GM21529 (cell line): ENCODE measurements around the gene RIN2.
"Not testable (repeated sequence)": the region's sequence is repeated elsewhere in the genome, so short reads cannot be mapped to it uniquely, and the experiment has no call there.

Experiments
- ATAC-seq: cut with Tn5 transposase; IDR thresholded peaks from one replicate; pipeline ENCODE4 v1.9.1; 2021; ENCODE audit not compliant: unreplicated experiment

Gene RIN2

DNA sequence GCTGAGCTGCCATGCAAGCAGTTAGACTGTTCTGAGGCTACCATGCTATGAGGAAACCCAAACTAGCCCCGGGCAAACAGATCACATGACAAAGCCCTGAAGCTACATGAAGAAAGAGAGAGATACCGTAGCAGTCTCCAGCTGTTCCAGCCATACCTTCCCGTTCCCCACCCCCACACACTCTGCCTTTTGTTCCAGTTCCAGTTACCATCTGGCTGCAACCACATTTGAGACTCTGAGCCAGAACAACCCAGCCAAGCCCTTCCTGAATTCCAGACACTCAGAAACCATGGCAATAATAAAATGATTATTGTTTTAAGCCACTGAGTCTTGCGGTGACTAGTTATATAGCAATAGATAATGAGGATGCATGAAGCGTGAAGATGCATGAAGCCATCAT lies 28.3 kb downstream of the RIN2 start:
- no peak for ATAC-seq

DNA sequence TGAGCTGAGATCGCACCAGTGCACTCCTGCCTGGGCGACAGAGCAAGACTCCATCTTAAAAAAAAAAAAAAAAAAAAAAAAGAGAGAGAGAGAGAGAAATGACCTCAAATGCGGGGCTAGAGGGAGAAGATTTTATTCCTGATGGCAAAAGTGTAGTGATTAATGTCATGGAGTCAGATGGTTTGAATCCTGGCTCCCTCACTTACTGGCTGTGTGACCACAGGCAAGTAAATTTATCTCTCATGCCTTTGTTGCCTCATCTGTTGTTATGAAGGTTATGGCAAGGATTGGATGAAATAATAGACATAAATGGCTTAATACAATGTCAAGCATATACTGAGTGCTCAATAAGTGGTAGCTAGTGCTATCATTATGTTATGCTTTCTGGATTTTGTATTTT lies 29.3 kb downstream of the RIN2 start:
- no peak for ATAC-seq

DNA sequence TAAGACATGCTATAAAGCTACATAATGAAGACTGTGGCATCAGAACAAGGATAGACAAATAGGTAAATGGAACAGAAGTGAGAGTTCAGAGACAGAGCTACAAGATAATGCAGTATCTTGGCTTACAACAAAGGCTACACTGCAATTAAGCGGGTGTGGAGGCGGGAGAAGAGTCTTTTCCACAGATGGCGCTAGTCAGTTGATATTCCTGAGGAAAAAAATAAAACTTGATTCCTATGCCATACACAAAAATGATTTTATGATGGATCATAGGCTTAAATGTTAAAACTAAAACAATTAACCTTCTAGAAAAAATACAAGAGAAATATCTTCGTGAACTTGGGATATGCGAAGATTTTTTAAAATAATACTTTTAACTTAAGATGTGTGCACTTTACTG lies 31.0 kb downstream of the RIN2 start:
- ATAC-seq = no peak

DNA sequence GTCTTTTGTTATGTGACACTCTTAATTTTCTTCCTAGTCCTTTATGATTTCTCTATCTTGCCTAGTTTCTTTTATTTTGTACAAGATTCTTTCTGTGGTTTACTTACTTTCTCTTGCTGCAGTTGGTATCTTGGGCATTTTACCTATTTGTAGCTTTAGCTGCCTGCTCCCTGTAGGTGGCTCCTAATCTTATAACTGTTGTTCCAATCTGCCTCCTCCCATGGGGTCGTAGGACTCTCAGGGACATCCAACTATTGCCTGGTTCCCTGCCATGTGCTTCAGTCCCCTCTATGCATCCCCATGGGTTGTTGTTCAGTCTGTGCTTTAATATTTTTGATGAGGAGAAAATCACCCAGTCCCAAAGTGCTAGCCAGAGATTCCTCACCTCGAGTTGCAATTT lies 31.4 kb downstream of the RIN2 start:
- ATAC-seq = no peak

DNA sequence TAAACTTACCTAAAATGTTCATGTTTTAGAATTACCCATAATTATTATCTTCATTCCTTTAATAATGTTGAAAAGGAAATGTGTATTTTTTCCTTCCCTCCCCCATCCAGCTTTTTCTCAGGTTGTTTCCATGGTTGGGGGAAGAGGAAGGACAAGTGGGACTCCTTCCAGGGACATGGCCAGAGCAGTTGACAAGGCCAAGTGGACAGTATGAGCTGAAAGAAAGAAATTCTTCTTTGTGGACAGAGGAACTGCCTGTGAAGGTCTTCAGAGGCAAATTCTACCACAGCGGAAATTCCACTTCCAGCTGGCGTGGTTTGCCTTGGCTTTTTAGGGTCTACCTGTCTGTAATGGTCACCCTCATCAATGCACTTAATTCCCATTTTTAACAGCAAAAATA lies 33.8 kb downstream of the RIN2 start:
- no peak for ATAC-seq

DNA sequence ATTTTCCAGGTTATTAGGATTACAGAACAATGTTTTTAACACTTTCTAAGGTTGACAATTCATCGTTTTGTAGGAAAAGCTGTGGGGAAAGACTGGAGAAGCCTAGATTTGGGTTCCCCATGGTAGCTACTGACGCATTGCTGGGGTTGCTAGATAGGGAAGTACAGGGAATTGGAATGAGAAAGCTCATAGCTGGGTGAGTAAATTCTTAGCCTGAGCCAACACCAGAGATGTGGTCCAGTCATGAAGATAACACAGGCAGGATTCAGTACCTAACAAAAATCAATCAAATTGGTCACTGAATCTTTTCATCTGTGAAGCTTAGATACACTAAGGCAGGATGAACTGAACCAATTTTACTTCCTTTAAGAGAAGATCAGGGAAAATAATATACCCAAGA lies 35.7 kb downstream of the RIN2 start:
- no peak for ATAC-seq

DNA sequence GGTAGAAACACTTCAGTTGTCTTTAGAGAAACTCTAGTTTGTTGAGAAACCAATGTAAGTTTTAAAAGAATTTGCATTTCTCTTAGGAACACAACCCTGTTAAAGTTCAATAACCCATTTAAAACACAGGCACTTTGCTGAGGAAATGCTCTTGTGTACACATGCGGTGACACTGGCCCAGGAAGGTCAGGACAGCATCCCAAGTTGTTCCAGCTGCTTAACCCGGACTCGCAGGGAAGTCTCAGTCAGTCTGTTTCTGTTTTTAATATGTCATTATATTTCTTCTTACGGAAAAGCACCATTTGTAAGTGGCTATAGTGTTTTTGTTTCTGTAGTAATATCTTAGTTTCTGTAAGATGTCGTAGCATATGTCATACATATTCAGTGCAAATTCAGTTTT lies 36.9 kb downstream of the RIN2 start:
- no peak for ATAC-seq

DNA sequence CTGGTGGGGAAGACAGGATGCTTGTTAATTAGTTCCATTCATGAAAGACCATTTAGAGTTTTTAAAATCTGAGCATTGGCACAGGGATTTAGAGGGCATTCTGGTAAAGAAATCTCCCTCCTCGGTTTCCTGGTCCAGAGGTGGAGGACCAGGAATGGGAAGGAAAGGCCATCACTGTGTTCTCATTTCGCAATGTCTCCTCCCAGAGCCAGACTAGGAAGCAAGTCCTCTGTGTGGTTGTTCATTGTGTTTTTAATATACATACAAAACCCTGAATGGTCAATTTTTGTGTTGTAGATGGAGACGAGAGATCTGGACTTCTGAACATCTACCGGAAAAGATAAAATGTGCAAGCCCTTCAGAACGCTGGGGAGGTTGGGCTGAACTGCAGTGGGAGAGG lies 41.3 kb downstream of the RIN2 start:
- no peak for ATAC-seq

DNA sequence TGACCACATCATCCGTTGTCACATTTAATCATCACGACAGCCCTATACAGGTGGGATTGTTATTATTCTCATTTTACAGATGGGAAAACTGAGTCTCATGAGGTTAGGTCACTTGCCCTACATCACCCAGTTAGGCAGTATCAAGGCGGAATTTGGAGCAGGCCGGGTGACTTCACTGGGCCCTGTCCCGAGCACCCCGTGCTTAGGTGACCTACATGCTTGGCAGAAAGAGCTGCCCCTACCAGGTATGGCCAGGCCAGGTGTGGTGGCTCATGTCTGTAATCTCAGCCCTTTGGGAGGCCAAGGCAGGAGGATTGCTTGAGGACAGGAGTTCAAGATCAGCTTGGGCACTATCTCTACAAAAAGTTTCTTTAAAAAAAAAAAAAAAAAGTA lies 44.0 kb downstream of the RIN2 start:
- ATAC-seq = no peak

DNA sequence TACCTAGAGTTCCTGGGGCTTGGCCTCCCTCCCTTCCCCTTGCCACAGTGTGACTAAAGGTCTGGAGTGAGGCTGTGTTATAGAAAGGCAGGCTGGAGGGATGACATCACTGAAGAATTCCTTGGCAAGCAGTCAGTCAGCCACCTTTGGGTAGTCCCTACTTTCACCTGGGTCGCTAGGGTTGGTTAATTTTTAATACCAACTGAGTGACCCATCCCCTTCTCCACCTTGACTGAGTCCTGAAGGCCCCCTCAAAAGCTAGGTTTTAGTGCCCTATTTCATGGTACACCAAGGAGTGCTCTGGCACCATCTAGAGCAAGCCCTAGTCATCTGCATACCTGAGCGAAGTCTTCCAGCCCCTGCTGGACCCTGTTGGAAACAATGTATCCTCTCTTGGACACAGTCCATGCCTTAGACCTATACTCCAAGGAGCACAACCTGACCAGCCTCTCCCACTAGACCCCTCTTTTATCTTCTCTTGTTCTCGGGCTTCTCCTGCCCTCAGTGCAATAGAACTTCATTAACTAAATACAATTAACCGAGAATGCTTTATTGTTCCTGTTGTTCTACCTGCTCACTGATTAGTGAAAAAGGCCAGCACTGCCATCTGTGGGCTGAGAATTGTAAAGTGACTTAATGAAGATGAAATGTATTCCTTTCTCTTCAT lies 44.6 kb downstream of the RIN2 start:
- no peak for ATAC-seq

DNA sequence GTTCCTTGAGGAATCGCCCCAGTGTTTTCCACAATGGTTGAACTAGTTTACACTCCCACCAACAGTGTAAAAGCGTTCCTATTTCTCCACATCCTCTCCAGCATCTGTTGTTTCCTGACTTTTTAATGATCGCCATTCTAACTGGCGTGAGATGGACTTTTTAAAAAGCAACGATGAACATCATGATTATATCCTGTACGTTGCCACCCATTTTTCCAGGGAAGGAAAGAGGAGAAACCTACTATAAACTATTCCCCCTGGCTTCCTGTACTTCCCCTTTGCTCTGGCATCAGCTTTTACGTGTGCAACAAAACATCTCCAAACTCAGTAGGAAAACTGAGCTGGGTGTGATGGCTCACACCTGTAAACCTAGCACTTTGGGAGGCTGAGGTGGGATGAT lies 48.2 kb downstream of the RIN2 start:
- not testable (repeated sequence) for ATAC-seq

DNA sequence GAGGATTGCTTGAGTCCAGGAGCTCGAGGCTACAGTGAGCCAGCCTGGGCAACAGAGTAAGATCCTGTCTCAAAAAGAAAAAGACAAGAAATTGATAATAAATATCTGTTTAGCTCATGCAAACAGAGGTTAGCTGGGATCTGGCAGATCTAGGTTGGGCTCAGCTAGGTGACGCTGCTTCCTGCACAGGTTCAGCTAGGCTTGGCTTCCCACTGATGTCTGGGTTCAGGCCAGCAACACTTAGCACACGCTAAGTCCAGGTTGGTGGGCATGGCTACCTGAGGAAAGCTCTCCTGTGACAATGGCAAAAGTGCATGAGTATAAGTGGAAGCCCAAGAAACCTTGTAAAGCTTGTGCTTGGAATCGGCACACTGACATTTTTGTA lies 48.7 kb downstream of the RIN2 start:
- no peak for ATAC-seq

DNA sequence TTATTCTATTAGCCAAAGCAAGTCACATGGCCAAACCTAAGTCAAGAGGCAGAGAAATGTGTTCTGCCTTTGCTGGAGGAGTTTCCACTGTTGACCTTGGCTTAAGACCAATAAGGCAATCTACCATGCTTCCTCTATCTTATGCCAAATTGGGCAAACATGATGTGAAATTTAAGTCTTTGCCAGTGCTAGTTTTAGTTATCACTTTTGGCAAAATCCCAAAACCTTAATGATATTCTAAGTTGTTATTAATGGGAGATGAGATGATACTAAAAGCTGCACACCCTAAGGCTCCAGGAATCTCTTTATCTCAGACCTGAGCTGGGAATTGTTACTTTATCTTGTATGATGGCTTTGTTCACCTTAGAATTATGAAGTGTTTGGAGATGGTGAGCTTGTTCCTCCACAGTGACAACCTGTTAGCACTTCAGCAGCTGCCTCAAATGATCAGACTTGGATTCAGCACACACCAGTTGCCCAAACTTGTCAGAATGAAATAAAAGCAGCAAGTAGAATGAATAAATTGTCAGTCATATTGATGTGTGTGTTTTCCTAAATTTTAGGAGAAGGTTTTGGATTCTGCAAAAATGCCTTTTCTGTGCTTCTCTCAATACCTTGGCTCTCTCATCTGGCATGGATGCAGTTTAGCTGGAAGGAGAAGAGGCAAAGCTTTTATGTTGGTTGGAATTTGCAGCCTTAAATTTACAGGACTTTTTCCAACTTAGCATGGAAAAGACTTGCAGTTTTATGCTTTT lies 49.3 kb downstream of the RIN2 start:
- ATAC-seq = no peak
